Measurements from ENCODE around the gene LRRC58. TPM values are rescaled to one million over a fixed set of nuclear protein-coding genes. Genes with fewer than 3 reads are reported as not detected.
A peak's percentile ranks its signal among the peaks of the same experiment; 100 is the strongest.

LRRC58 gene
- total and polyA plus RNA-seq, 2 of the 13 experiments (the other 11 are each of a cell fraction or from before 2014, with no cell fraction given): 9.7 to 17.3 TPM

DNA sequence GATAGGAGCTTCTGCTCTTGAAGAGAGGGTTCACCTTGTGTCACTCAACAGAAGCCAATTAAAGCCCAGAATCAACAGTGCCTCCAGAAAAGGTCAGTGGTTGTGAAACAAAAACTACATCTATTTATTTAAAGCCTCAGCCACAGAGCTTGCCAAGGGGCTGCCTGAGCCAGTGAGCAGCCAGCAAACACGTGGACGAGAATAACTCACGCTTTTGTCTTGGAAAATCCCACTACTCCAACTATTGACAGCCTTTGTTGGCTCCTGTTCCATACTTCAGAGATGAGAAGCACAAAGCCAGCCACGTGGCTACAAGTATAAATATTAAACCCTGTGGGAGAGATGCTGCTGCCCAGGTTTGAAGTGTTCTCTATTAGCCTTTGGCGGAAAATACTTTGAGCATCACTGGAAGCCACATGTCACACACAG lies 74.4 kb downstream of the LRRC58 start (continued):
- no peak for TF ChIP-seq CREB1 (IDR thresholded peaks at IDR 0.05)
- TF ChIP-seq CREB1 (CRISPR knock-in tag; IDR thresholded peaks at IDR 0.05): no peak; the same call in 1 of the 2 replicates
- no peak for TF ChIP-seq SCMH1 (CRISPR knock-in tag; IDR thresholded peaks at IDR 0.05; ENCODE audit: borderline replicate concordance)
- TF ChIP-seq DPF2 (CRISPR knock-in tag; IDR thresholded peaks at IDR 0.05; ENCODE audit: borderline replicate concordance, low read depth): no peak
- no peak for TF ChIP-seq MIER2 (CRISPR knock-in tag; IDR thresholded peaks at IDR 0.05)
- no peak for TF ChIP-seq MAZ (IDR thresholded peaks at IDR 0.05; ENCODE audit: borderline replicate concordance, low read depth, low read length)
- TF ChIP-seq MAZ (CRISPR knock-in tag; IDR thresholded peaks at IDR 0.05; ENCODE audit: low read depth): no peak
- no peak for TF ChIP-seq ZNF563 (CRISPR knock-in tag; IDR thresholded peaks at IDR 0.05)
- no peak for TF ChIP-seq RELA (CRISPR knock-in tag; IDR thresholded peaks at IDR 0.05)
- peak; percentile 27; the same call in 1 of the 2 replicates for TF ChIP-seq HMG20B (CRISPR knock-in tag; conservative IDR thresholded peaks at IDR 0.05)
- no peak for TF ChIP-seq CBX2 (IDR thresholded peaks at IDR 0.05; ENCODE audit: low read depth, low read length)
- TF ChIP-seq CBX2 (CRISPR knock-in tag; IDR thresholded peaks at IDR 0.05; ENCODE audit: low read depth): no peak
- no peak for TF ChIP-seq ZNF530 (CRISPR knock-in tag; IDR thresholded peaks at IDR 0.05; ENCODE audit: low read depth)
- TF ChIP-seq, protein P1, sequence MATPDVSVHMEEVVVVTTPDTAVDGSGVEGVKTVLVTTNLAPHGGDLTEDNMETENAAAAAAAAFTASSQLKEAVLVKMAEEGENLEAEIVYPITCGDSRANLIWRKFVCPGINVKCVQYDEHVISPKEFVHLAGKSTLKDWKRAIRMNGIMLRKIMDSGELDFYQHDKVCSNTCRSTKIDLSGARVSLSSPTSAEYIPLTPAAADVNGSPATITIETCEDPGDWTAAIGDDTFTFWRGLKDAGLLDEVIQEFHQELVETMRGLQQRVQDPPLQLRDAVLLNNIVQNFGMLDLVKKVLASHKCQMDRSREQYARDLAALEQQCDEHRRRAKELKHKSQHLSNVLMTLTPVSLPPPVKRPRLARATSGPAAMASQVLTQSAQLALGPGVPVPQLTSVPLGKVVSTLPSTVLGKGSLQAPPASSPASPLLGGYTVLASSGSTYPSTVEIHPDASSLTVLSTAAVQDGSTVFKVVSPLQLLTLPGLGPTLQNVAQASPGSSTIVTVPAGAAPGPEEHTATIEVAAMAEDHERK (CRISPR knock-in tag; IDR thresholded peaks at IDR 0.05; ENCODE audit: low read depth): no peak
- no peak; the same call in 1 of the 2 replicates for TF ChIP-seq BORCS8-MEF2B (CRISPR knock-in tag; IDR thresholded peaks at IDR 0.05)
- TF ChIP-seq, protein P2, sequence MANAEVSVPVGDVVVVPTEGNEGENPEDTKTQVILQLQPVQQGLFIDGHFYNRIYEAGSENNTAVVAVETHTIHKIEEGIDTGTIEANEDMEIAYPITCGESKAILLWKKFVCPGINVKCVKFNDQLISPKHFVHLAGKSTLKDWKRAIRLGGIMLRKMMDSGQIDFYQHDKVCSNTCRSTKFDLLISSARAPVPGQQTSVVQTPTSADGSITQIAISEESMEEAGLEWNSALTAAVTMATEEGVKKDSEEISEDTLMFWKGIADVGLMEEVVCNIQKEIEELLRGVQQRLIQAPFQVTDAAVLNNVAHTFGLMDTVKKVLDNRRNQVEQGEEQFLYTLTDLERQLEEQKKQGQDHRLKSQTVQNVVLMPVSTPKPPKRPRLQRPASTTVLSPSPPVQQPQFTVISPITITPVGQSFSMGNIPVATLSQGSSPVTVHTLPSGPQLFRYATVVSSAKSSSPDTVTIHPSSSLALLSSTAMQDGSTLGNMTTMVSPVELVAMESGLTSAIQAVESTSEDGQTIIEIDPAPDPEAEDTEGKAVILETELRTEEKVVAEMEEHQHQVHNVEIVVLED (CRISPR knock-in tag; IDR thresholded peaks at IDR 0.05; ENCODE audit: borderline replicate concordance): no peak
- no peak for TF ChIP-seq ETV6 (CRISPR knock-in tag; conservative IDR thresholded peaks at IDR 0.05)
- no peak for TF ChIP-seq MBD4 (IDR thresholded peaks at IDR 0.05; ENCODE audit: borderline replicate concordance, low read length)
- no peak for TF ChIP-seq FOXK2 (IDR thresholded peaks at IDR 0.05)
- TF ChIP-seq, protein P3, sequence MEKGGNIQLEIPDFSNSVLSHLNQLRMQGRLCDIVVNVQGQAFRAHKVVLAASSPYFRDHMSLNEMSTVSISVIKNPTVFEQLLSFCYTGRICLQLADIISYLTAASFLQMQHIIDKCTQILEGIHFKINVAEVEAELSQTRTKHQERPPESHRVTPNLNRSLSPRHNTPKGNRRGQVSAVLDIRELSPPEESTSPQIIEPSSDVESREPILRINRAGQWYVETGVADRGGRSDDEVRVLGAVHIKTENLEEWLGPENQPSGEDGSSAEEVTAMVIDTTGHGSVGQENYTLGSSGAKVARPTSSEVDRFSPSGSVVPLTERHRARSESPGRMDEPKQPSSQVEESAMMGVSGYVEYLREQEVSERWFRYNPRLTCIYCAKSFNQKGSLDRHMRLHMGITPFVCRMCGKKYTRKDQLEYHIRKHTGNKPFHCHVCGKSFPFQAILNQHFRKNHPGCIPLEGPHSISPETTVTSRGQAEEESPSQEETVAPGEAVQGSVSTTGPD (CRISPR knock-in tag; IDR thresholded peaks at IDR 0.05): no peak
- peak; percentile 41; the same call in 1 of the 2 replicates for TF ChIP-seq IRF2 (CRISPR knock-in tag; IDR thresholded peaks at IDR 0.05)
- TF ChIP-seq STAT5B (CRISPR knock-in tag; IDR thresholded peaks at IDR 0.05): no peak
- no peak for TF ChIP-seq MAFK (conservative IDR thresholded peaks at IDR 0.05 in 1 of 2, IDR thresholded peaks at IDR 0.05 in 1 of 2; ENCODE audit: low read length in 2 of 2)
- TF ChIP-seq SMAD3 (CRISPR knock-in tag; IDR thresholded peaks at IDR 0.05): peak; percentile 86
- TF ChIP-seq LCORL (IDR thresholded peaks at IDR 0.05): no peak
- TF ChIP-seq LCORL (CRISPR knock-in tag; IDR thresholded peaks at IDR 0.05): 0 out of 2 replicates have a peak, but pooled peaks have one; percentile 50
- TF ChIP-seq ZNF749 (CRISPR knock-in tag; IDR thresholded peaks at IDR 0.05; ENCODE audit: borderline replicate concordance): no peak
- no peak for TF ChIP-seq ZNF615 (CRISPR knock-in tag; IDR thresholded peaks at IDR 0.05; ENCODE audit: borderline replicate concordance)
- no peak for TF ChIP-seq FIP1L1 (IDR thresholded peaks at IDR 0.05; ENCODE audit: borderline replicate concordance, insufficient read depth, low read depth, low read length)

Data from HepG2 (cell line).